SHP77 treated with DMSO at 0.1 percent for 48 hours (cell line): ENCODE results near the gene NRXN3.

ENCODE experiments used
- DNase-seq: peaks from one replicate; lab custom pipeline; 2025; lab: John Stamatoyannopoulos, UW

NRXN3 gene

GRCh38 chr14:79698298-79698711 is 1528.1 kb downstream of the NRXN3 start:
- DNase-seq, result no peak

GRCh38 chr14:79699206-79699605 is 1529.0 kb downstream of the NRXN3 start:
- DNase-seq, result no peak

- DNase-seq, result no peak
Observed at GRCh38 chr14:79701371-79701770, 1531.2 kb downstream of the NRXN3 start.

- DNase-seq, result no peak
Observed at GRCh38 chr14:79702197-79702596, 1532.0 kb downstream of the NRXN3 start.

- DNase-seq, result no peak
Observed at GRCh38 chr14:79703209-79703608, 1533.0 kb downstream of the NRXN3 start.

GRCh38 chr14:79704041-79704807 is 1534.1 kb downstream of the NRXN3 start:
- no peak for DNase-seq

- DNase-seq, result no peak
Observed at GRCh38 chr14:79705126-79705894, 1535.1 kb downstream of the NRXN3 start.

- no peak for DNase-seq
Observed at GRCh38 chr14:79706382-79706781, 1536.2 kb downstream of the NRXN3 start.

GRCh38 chr14:79708426-79709388 is 1538.5 kb downstream of the NRXN3 start:
- DNase-seq, result no peak

GRCh38 chr14:79709573-79709972 is 1539.4 kb downstream of the NRXN3 start:
- DNase-seq, result no peak

GRCh38 chr14:79712302-79712950 is 1542.3 kb downstream of the NRXN3 start:
- DNase-seq, result no peak

GRCh38 chr14:79721399-79722084 is 1551.4 kb downstream of the NRXN3 start:
- DNase-seq, result no peak

- DNase-seq, result no peak
Observed at GRCh38 chr14:79724934-79725717, 1555.0 kb downstream of the NRXN3 start.

- no peak for DNase-seq
Observed at GRCh38 chr14:79727900-79728299, 1557.7 kb downstream of the NRXN3 start.

GRCh38 chr14:79728331-79728730 is 1558.2 kb downstream of the NRXN3 start:
- DNase-seq, result no peak

- no peak for DNase-seq
Observed at GRCh38 chr14:79729731-79730130, 1559.6 kb downstream of the NRXN3 start.

- DNase-seq, result no peak
Observed at GRCh38 chr14:79730196-79730595, 1560.0 kb downstream of the NRXN3 start.

- no peak for DNase-seq
Observed at GRCh38 chr14:79730953-79731352, 1560.8 kb downstream of the NRXN3 start.

GRCh38 chr14:79732911-79733655 is 1562.9 kb downstream of the NRXN3 start:
- no peak for DNase-seq

GRCh38 chr14:79734151-79734550 is 1564.0 kb downstream of the NRXN3 start:
- no peak for DNase-seq
